ENCODE measurements around the gene OGFOD1.

DNA sequence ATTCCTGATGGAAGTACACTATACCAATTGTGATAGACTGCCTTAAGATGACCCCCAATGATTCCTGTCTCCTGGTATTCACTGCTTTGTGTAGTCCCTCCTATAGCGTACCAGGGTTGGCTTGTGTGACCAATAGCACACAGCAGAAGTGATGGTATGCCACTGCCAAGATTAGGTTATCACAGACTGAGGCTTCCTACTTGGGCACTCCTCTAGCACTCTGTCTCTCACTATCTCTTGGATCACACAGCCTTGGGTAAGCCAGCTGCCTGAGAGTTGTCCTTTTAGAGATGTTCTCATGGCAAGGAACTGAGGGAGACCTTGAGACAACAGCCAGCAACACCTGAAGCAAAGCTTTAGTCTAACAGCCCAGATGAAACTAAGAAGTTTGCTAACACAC, 13.3 kb upstream of the OGFOD1 start:
- TF ChIP-seq, protein P1, sequence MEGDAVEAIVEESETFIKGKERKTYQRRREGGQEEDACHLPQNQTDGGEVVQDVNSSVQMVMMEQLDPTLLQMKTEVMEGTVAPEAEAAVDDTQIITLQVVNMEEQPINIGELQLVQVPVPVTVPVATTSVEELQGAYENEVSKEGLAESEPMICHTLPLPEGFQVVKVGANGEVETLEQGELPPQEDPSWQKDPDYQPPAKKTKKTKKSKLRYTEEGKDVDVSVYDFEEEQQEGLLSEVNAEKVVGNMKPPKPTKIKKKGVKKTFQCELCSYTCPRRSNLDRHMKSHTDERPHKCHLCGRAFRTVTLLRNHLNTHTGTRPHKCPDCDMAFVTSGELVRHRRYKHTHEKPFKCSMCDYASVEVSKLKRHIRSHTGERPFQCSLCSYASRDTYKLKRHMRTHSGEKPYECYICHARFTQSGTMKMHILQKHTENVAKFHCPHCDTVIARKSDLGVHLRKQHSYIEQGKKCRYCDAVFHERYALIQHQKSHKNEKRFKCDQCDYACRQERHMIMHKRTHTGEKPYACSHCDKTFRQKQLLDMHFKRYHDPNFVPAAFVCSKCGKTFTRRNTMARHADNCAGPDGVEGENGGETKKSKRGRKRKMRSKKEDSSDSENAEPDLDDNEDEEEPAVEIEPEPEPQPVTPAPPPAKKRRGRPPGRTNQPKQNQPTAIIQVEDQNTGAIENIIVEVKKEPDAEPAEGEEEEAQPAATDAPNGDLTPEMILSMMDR (IDR thresholded peaks at IDR 0.05) = no peak
- TF ChIP-seq POLR2A (IDR thresholded peaks at IDR 0.05) (no peak), POLR2AphosphoS5 (IDR thresholded peaks at IDR 0.05) (no peak), EP300 (IDR thresholded peaks at IDR 0.05) (no peak)
